IMR-90 (cell line): ENCODE measurements around the gene MACF1. TPM values are rescaled to one million over a fixed set of nuclear protein-coding genes. Genes with fewer than 3 reads are reported as not detected.
A peak's percentile ranks its signal among the peaks of the same experiment; 100 is the strongest.

Experiments used
- ATAC-seq: fragments of 200-7000 bp; cut with Tn5 transposase; 2 replicates; pipeline ENCODE4 v1.9.1; 2020; ENCODE audit warnings: low read depth, mild to moderate bottlenecking, moderate library complexity
- BruUV-seq: library from RNA; stranded (reverse); fragments of 400-500 nt; replicated peaks from 2 replicates; lab custom pipeline; 2021; lab: Mats Ljungman, UMichigan
- CTCF ChIA-PET: fragments of 300-600 bp; formaldehyde crosslinking; extraction: SDS; loops from one replicate; lab custom pipeline; 2021; ENCODE audit warnings: antibody characterized with exemption; lab: Yijun Ruan, JAX
- POLR2A ChIA-PET: fragments of 300-600 bp; sonication (Branson Sonifier 250); formaldehyde crosslinking; loops from one replicate; lab custom pipeline; 2022; ENCODE audit warnings: antibody characterized with exemption; ENCODE audit not compliant: unreplicated experiment; lab: Charles Lee
- DNase-seq: peaks from one replicate; pipeline ENCODE4 v3.0.0; 2013
- H2AFZ ChIP-seq: replicated peaks from 2 replicates; pipeline ENCODE3; 2013; ENCODE audit warnings: low read length, mild to moderate bottlenecking; ENCODE audit not compliant: poor library complexity
- H2AK5ac ChIP-seq: 2 replicates; pipeline ENCODE4 v1.6.1; 2013; ENCODE audit warnings: low read depth, low read length, inconsistent platforms
- H2AK9ac ChIP-seq: replicated peaks from 2 replicates; pipeline ENCODE3; 2013; ENCODE audit warnings: mild to moderate bottlenecking, low read depth, low read length, moderate library complexity; ENCODE audit not compliant: poor library complexity
- H2BK120ac ChIP-seq: 2 replicates; pipeline ENCODE4 v1.6.1; 2013; ENCODE audit warnings: low read depth, low read length, inconsistent platforms
- H2BK15ac ChIP-seq: 3 replicates; pipeline ENCODE4 v1.6.1; 2013; ENCODE audit warnings: low read depth, low read length, inconsistent platforms
- H2BK20ac ChIP-seq: 2 replicates; pipeline ENCODE4 v1.6.1; 2013; ENCODE audit warnings: low read depth, mild to moderate bottlenecking, inconsistent platforms, low read length, moderate library complexity
- H2BK5ac ChIP-seq: 2 replicates; pipeline ENCODE4 v1.6.1; 2013; ENCODE audit warnings: mild to moderate bottlenecking, low read depth, low read length, inconsistent platforms; ENCODE audit not compliant: poor library complexity, severe bottlenecking
- H3K14ac ChIP-seq: replicated peaks from 2 replicates; pipeline ENCODE4 v1.6.1; 2013; ENCODE audit warnings: low read depth, low read length, inconsistent platforms
- H3K18ac ChIP-seq: 2 replicates; pipeline ENCODE4 v1.6.1; 2013; ENCODE audit warnings: low read depth, low read length, control low read depth
- H3K23ac ChIP-seq: 2 replicates; pipeline ENCODE4 v1.6.1; 2013; ENCODE audit warnings: low read depth, low read length, inconsistent platforms
- H3K27ac ChIP-seq: 2 replicates; pipeline ENCODE4 v1.5.1; 2013; ENCODE audit warnings: mild to moderate bottlenecking, control low read depth, low read length; ENCODE audit not compliant: insufficient read depth
- H3K27me3 ChIP-seq: 2 replicates; pipeline ENCODE4 v1.6.1; 2013; ENCODE audit warnings: low read length; ENCODE audit not compliant: control insufficient read depth, insufficient read depth
- H3K36me3 ChIP-seq: 2 replicates; pipeline ENCODE4 v1.6.1; 2013; ENCODE audit warnings: low read length, mixed read lengths; ENCODE audit not compliant: control insufficient read depth, insufficient read depth
- H3K4ac ChIP-seq: 2 replicates; pipeline ENCODE4 v1.6.1; 2013; ENCODE audit warnings: low read depth, low read length, inconsistent platforms
- H3K4me1 ChIP-seq: 2 replicates; pipeline ENCODE4 v1.6.1; 2013; ENCODE audit warnings: low read length, mixed read lengths; ENCODE audit not compliant: control insufficient read depth, insufficient read depth
- H3K4me2 ChIP-seq: 2 replicates; pipeline ENCODE4 v1.6.1; 2013; ENCODE audit warnings: low read depth, mild to moderate bottlenecking, control low read depth, low read length, moderate library complexity
- H3K4me3 ChIP-seq: 2 replicates; pipeline ENCODE4 v1.5.1; 2013; ENCODE audit warnings: low read depth, mild to moderate bottlenecking, control low read depth, low read length, moderate library complexity; ENCODE audit not compliant: insufficient read depth
- H3K56ac ChIP-seq: 2 replicates; pipeline ENCODE4 v1.6.1; 2013; ENCODE audit warnings: low read length, inconsistent platforms; ENCODE audit not compliant: insufficient read depth; ENCODE audit errors: extremely low read depth
- H3K79me1 ChIP-seq, 2 experiments: 2 replicates each; pipeline ENCODE4 v1.6.1; 2013; ENCODE audit warnings: low read length in 2 of 2, inconsistent platforms in 1 of 2, low read depth in 1 of 2
- H3K9ac ChIP-seq: 2 replicates; pipeline ENCODE4 v1.6.1; 2013; ENCODE audit warnings: low read depth, low read length, control low read depth
- H3K9me1 ChIP-seq: 2 replicates; pipeline ENCODE4 v1.6.1; 2013; ENCODE audit warnings: low read length, inconsistent platforms; ENCODE audit not compliant: insufficient read depth
- H3K9me3 ChIP-seq: 2 replicates; pipeline ENCODE4 v1.6.1; 2013; ENCODE audit warnings: low read length; ENCODE audit not compliant: control insufficient read depth, insufficient read depth
- H4K20me1 ChIP-seq: 2 replicates; pipeline ENCODE4 v1.6.1; 2013; ENCODE audit warnings: low read length, inconsistent platforms; ENCODE audit not compliant: insufficient read depth
- H4K5ac ChIP-seq: 2 replicates; pipeline ENCODE4 v1.6.1; 2013; ENCODE audit warnings: mild to moderate bottlenecking, low read depth, low read length, control low read depth
- H4K8ac ChIP-seq, 2 experiments: 2 replicates each; pipeline ENCODE4 v1.6.1; 2013; ENCODE audit warnings: low read depth in 2 of 2, low read length in 2 of 2, control low read depth in 1 of 2, inconsistent platforms in 1 of 2
- H4K91ac ChIP-seq: 2 replicates; pipeline ENCODE4 v1.6.1; 2013; ENCODE audit warnings: low read depth, low read length, inconsistent platforms; ENCODE audit not compliant: insufficient read depth
- BHLHE40 ChIP-seq: fragments of 150-350 bp; IDR thresholded peaks from 2 replicates; pipeline ENCODE4 v1.6.1; 2016; ENCODE audit warnings: mild to moderate bottlenecking, low read depth, low read length
- CEBPB ChIP-seq: IDR thresholded peaks from 2 replicates; pipeline ENCODE4 v1.6.1; 2012; ENCODE audit warnings: low read depth, low read length, improper control_type of control experiment
- CHD1 ChIP-seq: IDR thresholded peaks from 2 replicates; pipeline ENCODE4 v1.6.1; 2012; ENCODE audit warnings: low read depth, low read length, improper control_type of control experiment
- ELK1 ChIP-seq: fragments of 150-350 bp; IDR thresholded peaks from 2 replicates; pipeline ENCODE4 v1.6.1; 2016; ENCODE audit warnings: low read depth, mild to moderate bottlenecking, low read length, moderate library complexity, borderline replicate concordance
- FOS ChIP-seq: fragments of 150-350 bp; IDR thresholded peaks from 2 replicates; pipeline ENCODE4 v1.6.1; 2016; ENCODE audit warnings: low read depth, low read length
- MAFK ChIP-seq: IDR thresholded peaks from 2 replicates; pipeline ENCODE4 v1.6.1; 2012; ENCODE audit warnings: low read depth, low read length, improper control_type of control experiment
- MAZ ChIP-seq: IDR thresholded peaks from 2 replicates; pipeline ENCODE4 v1.6.1; 2012; ENCODE audit warnings: low read depth, mild to moderate bottlenecking, low read length, improper control_type of control experiment, moderate library complexity, borderline replicate concordance
- MXI1 ChIP-seq: IDR thresholded peaks from 2 replicates; pipeline ENCODE4 v1.6.1; 2012; ENCODE audit warnings: low read depth, mild to moderate bottlenecking, low read length, moderate library complexity, borderline replicate concordance
- NFE2L2 ChIP-seq: fragments of 150-350 bp; IDR thresholded peaks from 2 replicates; pipeline ENCODE4 v1.6.1; 2016; ENCODE audit warnings: low read depth, mild to moderate bottlenecking, low read length
- POLR2A ChIP-seq: IDR thresholded peaks from 2 replicates; pipeline ENCODE4 v1.6.1; 2012; ENCODE audit warnings: mild to moderate bottlenecking, low read depth, low read length
- RAD21 ChIP-seq: IDR thresholded peaks from 2 replicates; pipeline ENCODE4 v1.6.1; 2012; ENCODE audit warnings: low read length, improper control_type of control experiment
- RCOR1 ChIP-seq: IDR thresholded peaks from 2 replicates; pipeline ENCODE4 v1.6.1; 2012; ENCODE audit warnings: mild to moderate bottlenecking, low read length, improper control_type of control experiment; ENCODE audit not compliant: insufficient replicate concordance
- RFX5 ChIP-seq: IDR thresholded peaks from 2 replicates; pipeline ENCODE4 v1.8.0; 2012; ENCODE audit warnings: low read depth, mild to moderate bottlenecking, low read length, moderate library complexity
- SMC3 ChIP-seq: fragments of 150-350 bp; IDR thresholded peaks from 2 replicates; pipeline ENCODE4 v1.6.1; 2016; ENCODE audit warnings: low read depth, mild to moderate bottlenecking, antibody characterized with exemption, low read length, moderate library complexity
- USF2 ChIP-seq: fragments of 150-350 bp; IDR thresholded peaks from 2 replicates; pipeline ENCODE4 v1.6.1; 2017; ENCODE audit warnings: mild to moderate bottlenecking, antibody characterized with exemption, low read length, low read depth
- WGBS, 2 experiments: methylation state at CpG; one replicate each; pipeline versions ENCODE4 v1.1.5 to v1.1.7; 2013; ENCODE audit warnings: missing lambda C conversion rate in 2 of 2; ENCODE audit not compliant: insufficient read length in 1 of 2; ENCODE audit errors: extremely low coverage in 2 of 2; 5-methylcytosine and 5-hydroxymethylcytosine counted together
- dilution Hi-C: fragments of 300-500 bp; cut with HindIII; formaldehyde crosslinking; loops from one replicate; pipeline ENCODE4 v1.14.3; 2018; ENCODE audit warnings: low sequenced_read_pairs; ENCODE audit not compliant: unreplicated experiment
- in situ Hi-C: fragments of 300-500 bp; cut with MboI; formaldehyde crosslinking; loops from 3 replicates; pipeline ENCODE4 v1.14.3; 2019; ENCODE audit warnings: low sequenced_read_pairs, inconsistent platforms, mixed read lengths
- intact Hi-C: fragments of 100-400 bp; cut with micrococcal nuclease; formaldehyde crosslinking; loops from 2 replicates; pipeline ENCODE4 v1.10.0; 2022
- polyA plus RNA-seq, 3 experiments: library from polyadenylated mRNA; depleted of rRNA; stranded (reverse); fragments of >200 nt; gene quantifications; 2 replicates each; pipeline ENCODE4 v1.2.3, GENCODE V29; 2012; ENCODE audit warnings: low replicate concordance in 1 of 3
- total RNA-seq: library from RNA; depleted of rRNA; stranded (reverse); fragments of >200 nt; gene quantifications from 2 replicates; pipeline ENCODE4 v1.2.3, GENCODE V29; 2012

The MACF1 gene
- total and polyA plus RNA-seq, 2 of the 4 experiments (the other 2 are of a cell fraction), result 67.6 to 369 TPM

GRCh38 chr1:39194398-39195051, 10.0 kb upstream of the MACF1 start:
- Histone ChIP-seq H4K20me1 (peaks cover 46% of the 10 kb centered on the region), H3K4me1 (peaks cover 25% of the 10 kb centered on the region), H4K91ac (peak overlapping the region; percentile 25; the same call in 1 of the 2 replicates), H2BK20ac (no peak overlapping the region), H3K14ac (peak overlapping the region; percentile 43), H4K8ac (peak overlapping the region in 1 of 2 experiments; percentile 52; a peak in 2 of 4 replicates), H3K27me3 (no peaks in the 10 kb centered on the region), H3K18ac (no peak overlapping the region), H3K36me3 (no peaks in the 10 kb centered on the region), H3K56ac (no peak overlapping the region), H2AK9ac (no peak overlapping the region), H3K4me3 (no peak overlapping the region), H3K23ac (no peak overlapping the region), H3K9me3 (no peaks in the 10 kb centered on the region), H2BK120ac (peak overlapping the region; percentile 21; the same call in 1 of the 2 replicates), H3K9me1 (peaks cover 19% of the 10 kb centered on the region), H3K4me2 (peak overlapping the region; percentile 58; the same call in 1 of the 2 replicates), H3K9ac (no peak overlapping the region; the same call in 1 of the 2 replicates), H3K4ac (peak overlapping the region; percentile 65), H2AFZ (no peak overlapping the region), H2AK5ac (peak overlapping the region; percentile 53; the same call in 1 of the 2 replicates), H4K5ac (0 out of 2 replicates have a peak overlapping the region, but pooled peaks have one; percentile 17), H3K79me1 (peaks cover 16 to 62% of the 10 kb centered on the region in 2 experiments), H2BK5ac (peak overlapping the region; percentile 55), H2BK15ac (no peak overlapping the region), H3K27ac (peak overlapping the region; percentile 42; the same call in 1 of the 2 replicates)
- CTCF ChIA-PET, result interaction anchor here (0.7 to 1.1 kb wide), 2 partner anchors 64 to 67 kb away, joined by 3 read pairs; no protein-coding TSS in a partner anchor
- in situ Hi-C loops, result loop anchor here (5.0 kb wide), 2 partner anchors 63 to 92 kb away; no protein-coding TSS in a partner anchor
- no TSS peak for BruUV-seq
- ATAC-seq (no peak), DNase-seq (no peak)
- POLR2A ChIA-PET, result no interaction called here
- dilution Hi-C loops, result no loop called here
- 80% methylated on average over 2 of the region's 8 CpGs; no CpG with 5 or more reads in 1 of the 2 experiments for WGBS, 2 experiments
- intact Hi-C loops, result loop anchor here (5.0 kb wide), 1 partner anchor 213 kb away; no protein-coding TSS in a partner anchor
- no peak for TF ChIP-seq POLR2A
- no peak for TF ChIP-seq ELK1
- no peak for TF ChIP-seq RCOR1
- no peak for TF ChIP-seq MAZ
- no peak for TF ChIP-seq CHD1
- no peak for TF ChIP-seq RAD21
- TF ChIP-seq MXI1, result no peak
- no peak for TF ChIP-seq BHLHE40
- no peak for TF ChIP-seq SMC3
- TF ChIP-seq FOS, result no peak
- TF ChIP-seq NFE2L2, result no peak
- TF ChIP-seq RFX5, result no peak
- no peak for TF ChIP-seq USF2
- no peak for TF ChIP-seq CEBPB
- TF ChIP-seq MAFK, result no peak
